HG02884 (cell line): ENCODE measurements around the gene MMP24OS.
"Not testable (repeated sequence)": the region's sequence is repeated elsewhere in the genome, so short reads cannot be mapped to it uniquely, and the experiment has no call there.

Experiments used
- ATAC-seq: cut with Tn5 transposase; IDR thresholded peaks from one replicate; pipeline ENCODE4 v1.9.1; 2021; ENCODE audit warnings: mild to moderate bottlenecking, moderate library complexity; ENCODE audit not compliant: unreplicated experiment

MMP24OS gene

DNA sequence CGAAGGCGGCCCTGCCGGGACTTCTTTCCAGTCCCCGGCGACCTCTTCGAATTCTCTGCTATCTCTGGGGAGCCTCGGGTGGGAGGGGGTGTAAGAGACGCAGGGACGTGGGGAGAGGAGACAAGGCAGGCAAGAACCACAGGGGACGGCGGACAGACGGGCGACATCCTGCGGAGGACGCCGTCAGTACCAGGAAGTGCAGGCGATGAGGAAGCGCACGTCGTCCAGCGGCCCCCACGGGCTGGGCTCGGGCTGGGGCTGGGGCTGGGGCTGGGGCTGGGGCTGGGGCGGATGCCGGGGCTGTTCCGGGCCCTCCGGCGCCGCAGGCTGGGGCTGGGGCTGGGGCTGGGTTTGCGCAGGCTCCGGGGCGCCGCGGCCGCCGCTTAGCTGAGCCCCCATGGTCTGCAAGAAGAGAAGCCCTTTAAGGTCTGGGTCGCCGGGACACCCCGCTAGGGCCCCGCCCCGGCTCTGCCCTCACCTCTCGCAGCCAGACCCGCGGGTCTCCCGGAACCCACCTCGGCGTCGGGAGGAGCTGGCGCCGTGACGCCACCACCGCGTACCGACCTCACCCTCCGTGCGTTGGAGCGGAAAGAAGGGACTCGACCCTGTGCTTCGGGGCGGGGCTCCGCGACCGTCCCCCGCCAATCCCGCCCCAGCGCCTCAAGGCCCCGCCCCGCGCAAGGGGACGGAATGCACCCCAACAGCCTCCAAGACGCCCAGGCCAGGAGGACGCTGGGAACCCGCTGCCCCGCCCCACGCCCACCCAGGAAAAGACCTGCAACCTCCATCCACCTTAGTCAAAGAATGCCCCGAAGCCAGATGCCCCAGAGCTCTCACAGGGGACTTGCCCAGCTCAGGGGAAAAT is at the start of gene MMP24OS:
Gene MMP24OS (minus strand): TSS at position 592 of the 865 bp plus-strand sequence. CDS start 193 bp downstream, at position 399.
- ATAC-seq: peak; percentile 73

DNA sequence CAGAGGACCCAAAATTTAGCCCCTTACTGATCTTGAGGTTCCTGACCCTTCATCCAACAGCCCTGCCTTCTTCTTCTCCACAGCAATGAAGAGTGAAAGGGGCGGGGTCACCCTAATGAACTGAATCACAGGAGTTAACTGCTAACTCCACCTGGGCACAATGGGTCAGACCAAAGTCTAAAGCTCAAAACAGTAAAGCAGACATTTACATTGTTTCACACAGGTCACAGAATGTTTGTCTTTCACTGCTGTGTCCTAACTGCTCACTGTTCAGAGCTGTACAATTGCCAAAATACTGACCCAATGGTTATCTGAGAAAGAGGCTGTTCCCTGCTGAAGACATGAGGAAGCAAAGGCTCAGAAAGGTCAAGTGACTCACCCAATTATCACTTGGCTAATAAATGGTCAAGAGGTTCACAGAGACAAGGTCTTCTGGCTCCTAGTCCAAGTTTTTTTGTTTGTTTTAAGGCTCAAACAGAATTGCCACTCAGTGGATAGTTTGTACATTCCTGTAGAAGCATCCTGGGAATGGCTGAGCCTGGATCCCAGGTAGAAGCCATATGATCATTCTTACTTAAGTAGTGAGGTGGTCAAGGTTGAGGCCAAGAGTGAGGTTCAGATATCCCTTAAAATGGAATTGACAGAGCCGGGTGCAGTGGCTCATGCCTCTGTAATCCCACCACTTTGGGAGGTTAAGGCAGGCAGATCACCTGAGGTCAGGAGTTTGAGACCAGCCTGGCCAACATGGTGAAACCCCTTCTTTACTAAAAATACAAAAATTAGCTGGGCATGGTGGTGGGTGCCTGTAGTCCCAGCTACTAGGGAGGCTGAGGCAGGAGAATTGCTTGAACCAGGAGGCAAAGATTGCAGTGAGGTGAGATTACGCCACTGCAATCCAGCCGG is 49.4 kb upstream of the MMP24OS start:
- no peak for ATAC-seq

DNA sequence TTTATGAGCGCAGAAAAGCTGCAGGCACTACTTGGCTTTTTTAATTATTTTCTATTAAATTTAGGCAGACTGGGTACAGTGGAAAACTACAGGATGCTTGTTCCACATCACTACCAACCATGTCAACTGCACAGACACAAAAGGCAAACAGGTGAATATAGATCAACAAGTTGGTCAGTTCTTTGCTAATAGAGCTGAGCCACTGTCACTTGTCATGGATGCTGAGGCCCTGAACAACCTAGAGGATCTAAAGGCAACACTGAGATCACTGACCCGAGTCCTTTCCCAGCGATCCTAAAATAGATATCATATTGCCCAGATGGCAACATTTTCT is 48.8 kb upstream of the MMP24OS start:
- no peak for ATAC-seq

DNA sequence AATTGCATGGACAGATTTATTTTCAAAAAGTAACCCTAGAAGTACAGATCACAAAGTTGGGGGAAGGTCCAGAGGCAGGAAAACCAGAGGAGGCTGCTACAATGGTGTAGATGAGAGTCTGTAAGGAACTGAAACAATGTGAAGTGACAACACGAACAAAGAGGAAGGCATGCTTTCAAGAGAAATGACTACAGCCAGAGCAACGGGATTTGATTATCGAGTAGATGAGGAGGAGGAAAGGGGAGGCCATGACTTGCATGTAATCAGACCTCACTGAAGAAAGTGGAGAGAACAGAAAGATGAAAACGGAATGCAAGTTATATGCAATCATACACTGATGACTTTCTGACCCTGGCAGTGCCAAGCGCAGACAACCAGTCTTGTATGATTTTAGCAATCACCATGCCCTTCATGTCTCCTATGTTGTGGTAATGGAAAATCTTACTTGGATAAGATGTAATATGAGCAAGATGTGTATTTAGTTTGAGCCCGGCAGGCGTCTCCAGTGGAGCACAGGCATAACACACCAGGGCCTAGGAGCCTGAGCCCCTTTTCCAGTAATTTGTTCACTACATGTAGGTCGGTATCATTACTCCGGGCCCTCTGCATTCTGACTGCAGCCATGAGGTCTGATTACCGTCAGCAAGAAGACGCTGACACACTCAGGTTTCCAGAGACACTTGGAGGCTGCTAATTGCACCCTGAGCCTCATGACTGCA is 48.3 kb upstream of the MMP24OS start:
- no peak for ATAC-seq

DNA sequence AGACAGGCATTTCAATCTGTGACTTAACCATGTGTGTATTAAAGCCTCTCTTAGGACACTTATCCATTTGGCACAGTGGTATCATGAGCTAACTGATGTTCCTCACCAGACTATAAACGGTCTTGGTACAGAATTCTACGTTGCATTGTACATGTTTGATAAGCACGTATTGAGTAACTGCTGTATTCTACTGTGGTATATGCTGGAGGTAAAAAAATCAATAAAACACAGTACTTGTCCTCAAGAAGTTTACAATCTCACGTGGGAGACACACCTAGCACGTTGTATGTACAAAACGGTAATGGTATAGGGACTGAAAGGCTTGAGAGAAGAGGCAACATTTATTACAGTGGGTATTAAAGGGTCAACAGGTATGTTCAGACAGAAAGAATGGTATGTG is 47.5 kb upstream of the MMP24OS start:
- ATAC-seq: no peak

DNA sequence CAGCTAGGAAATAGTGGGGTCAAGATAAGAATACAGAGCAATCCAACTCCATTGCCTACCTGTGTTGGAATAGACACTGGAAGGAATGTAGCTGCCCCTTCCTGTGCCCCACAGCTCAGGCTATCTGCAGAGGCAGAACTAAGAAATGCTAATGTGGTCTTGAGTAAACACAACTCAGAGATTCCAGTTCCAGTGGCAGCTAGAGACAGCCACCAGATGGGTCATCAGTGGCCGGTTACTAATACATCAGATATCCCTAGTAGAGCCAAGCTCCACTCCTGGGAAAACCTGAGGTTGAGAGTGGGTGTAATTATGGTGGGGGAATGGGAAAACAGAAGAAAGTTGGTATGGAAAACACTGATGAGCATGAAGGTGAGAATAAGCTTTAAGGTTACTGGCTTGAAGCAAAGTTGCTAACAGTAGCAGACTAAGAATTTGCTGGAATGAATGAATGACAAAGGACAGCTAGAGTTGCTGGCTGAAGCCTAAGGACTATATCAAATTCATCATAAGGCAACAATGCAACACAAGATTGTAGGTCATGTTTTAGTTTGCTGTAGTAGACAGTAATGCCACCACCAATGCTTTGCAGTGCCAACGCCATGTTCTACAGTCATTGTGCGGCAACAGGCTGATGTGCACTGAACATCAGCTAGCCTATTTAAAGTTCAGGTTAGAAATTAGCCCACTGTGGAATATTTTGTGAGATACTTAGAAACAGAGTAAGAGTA is 42.6 kb upstream of the MMP24OS start:
- no peak for ATAC-seq

DNA sequence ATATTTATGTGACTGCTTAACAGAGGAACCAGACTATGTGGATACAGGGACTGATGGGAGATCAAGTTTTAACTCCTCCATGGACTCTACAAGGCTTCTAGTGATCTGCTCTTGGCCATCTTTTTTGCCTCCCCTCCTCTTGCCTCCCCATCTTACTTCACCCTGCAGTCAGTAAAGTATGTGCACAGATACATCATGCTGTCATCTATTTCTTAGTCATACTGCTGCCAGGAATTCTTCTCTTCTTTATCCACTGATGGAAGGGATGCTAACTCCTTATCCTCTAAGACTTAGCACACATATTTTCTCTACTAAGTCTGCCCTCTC is 41.9 kb upstream of the MMP24OS start:
- ATAC-seq: no peak

DNA sequence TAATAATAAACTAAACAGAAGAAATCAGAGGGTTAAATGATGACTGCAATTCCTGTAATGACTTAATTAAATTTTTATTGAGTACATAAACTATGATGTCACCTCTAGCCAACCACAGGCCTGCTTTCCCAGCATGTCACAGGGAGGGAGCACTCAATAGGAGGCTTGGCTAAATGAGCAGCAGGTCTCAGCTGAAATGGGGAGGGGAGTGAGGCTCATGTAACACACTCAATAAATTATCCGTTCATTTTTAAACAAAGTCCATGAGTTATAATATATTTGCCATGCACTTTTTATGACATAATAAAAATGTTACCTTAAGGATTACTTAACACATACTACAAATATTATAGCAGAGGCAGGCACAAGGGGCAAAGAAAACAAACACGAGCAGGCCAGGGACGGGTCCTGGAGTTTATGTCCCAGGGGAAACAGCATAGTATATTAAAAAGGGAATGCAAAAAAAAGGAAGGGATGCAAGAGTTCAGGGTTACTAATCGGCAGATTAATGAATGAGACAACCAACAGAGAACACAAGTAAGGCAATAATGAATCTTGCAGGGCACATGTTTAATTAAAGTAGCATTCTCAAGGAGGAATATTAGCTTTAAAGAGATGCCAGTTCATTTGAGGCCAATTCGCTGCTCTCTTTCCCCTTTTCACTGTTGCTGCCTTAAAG is 41.4 kb upstream of the MMP24OS start:
- ATAC-seq: no peak

DNA sequence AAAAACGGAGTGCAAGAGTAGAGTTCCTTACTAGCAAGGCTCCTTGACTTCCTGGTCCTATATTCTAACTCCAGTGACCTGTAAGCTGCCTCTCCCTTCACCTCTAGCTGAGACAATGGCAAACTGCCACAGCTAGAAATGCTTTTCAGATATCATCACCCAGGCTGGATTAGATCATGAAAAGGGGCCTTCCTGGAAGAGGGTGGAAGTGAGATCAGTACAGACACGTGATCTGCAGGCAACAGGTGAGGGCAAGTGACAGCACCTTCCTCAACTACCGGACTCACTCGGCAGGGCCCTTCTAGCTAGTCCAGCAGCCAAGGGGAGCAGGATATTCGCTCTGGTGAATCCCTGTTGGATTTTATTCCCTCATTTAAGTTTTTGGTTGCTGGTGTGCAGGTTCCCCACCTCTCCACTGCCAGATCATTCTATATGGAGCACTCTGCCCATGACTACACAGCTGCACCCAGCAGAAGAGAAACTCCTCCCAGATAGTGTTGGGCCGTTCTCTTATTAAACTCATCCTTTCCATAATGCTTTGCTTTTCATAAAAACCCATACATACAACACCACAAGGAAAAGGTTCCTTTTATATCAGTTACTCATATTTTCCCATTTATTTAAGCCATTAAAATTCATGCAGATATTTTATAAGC is 40.7 kb upstream of the MMP24OS start:
- ATAC-seq: no peak

DNA sequence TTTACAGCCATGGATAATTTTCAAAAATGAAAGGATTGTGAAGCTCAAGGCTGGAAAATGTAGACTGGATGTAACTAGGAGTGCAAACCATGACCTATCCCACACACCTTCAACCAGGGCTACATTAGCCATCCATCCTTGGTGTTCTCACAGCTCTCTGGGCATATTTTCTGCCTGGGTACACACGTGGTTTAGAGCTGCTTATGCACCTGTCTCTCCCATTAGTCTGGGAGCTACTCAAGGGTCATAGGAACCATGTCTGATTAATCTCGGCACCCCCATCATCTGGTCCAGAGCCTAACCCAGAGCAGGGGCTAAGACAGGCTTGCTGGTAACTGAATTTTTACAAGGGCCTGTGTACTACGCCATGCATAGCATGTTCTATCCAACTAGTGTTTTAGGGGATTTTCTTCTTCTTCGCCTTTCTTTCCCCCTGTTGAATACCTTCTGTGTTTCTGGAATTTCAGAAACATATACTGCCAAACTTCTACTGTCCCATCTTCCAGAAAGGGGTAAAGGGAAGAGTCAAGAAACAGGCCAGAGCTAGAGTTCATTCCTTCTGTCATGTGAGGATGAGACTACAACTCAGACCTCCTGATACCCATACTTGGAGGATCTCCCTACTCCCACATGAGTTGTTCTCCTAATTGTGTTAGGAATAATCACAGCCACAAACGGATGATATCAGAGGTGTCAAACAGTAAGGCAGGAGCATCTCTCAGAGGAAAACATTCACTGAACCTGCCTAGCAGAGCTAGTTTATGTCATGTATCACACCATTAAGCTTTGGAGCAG is 39.7 kb upstream of the MMP24OS start:
- no peak for ATAC-seq

DNA sequence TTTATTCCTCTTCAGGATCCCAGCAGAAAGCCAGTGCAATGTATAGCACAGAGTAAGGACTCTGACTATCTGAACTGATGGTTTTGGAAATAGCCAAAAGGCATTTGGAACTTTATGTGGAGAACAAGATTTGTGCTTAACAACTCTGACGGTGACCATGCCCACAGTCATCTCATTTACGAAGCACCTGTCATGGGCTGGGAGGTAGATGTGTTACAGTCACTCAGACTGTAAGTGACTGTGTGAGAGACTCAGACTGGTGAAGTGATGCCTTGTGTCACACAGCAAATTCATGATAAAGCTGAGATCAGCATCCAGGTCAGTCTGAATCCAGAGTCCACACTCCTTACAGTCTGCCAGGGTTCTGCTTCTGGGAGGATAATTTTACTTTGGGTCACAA is 38.2 kb upstream of the MMP24OS start:
- ATAC-seq: no peak

DNA sequence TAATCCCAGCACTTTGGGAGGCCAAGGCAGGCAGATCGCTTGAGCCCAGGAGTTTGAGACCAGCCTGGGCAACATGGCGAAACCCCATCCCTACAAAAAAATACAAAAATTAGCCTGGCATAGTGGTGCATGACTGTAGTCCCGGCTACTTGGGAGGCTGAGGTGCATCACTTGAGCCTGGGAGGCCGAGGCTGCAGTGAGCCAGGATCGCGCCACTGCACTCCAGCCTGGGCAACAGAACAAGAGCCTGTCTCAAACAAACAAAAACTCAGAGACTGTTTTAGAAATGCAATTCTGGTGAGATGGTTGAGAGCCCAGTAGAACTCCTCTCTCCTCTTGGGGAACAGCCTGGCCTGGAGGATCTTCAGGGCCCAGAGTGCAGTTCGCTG is 37.7 kb upstream of the MMP24OS start:
- not testable (repeated sequence) for ATAC-seq

DNA sequence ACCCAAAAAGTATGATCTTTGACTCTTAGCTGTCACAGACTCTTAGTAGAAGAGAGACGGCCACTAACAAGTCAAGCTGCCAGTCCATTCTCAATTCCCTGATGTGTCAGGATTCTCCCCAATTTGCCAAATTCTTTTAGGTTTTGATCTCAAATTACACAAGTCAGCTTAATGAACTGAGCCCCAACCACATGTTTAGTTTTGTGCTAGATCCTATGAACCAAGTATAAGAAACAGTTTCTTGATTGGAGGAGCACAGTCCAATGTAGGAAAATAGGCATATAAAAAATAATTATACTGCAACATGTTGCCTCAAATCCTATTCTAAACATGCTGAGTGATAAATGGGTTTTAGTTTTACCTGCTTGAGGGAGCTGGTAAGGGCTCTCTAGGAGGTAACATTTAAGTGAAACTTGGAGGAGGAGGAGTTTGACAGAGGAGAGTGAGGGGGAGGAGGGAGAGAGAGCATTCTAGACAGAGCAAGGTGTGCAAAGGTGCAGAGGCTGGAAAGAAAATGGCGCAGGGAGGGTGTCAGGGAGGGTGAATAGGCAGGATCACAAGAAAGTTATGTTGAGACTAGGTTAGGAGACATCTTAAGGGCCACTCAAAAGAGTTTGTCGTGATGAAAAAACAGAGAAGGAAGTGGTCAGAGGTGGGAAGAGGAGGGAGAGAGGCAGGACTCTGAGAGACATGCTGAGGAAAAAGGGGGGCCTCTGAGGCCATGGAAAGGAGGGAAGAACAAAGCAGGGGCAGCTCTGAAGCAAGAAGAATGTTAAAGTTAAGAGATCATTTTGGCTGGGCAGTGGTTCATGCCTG is 37.1 kb upstream of the MMP24OS start:
- ATAC-seq: no peak

DNA sequence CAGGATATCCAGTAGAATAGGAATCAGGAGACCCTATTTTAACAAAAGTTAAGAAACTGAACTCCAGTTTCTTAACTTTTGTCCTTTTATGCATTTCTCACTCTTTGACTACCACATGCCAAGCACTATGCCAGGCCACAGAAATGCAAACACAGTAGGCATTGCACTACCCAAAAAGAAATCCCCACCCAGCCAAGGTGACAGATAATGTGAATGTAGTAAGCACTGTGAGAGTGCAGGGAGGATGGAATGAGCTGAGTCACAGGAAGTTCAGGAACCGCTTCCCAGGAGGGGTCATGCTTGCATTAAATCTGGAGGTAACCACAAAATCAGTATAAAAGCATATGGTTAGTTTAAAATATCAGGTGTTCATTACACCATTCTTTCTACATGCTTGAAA is 34.4 kb upstream of the MMP24OS start:
- ATAC-seq: no peak

DNA sequence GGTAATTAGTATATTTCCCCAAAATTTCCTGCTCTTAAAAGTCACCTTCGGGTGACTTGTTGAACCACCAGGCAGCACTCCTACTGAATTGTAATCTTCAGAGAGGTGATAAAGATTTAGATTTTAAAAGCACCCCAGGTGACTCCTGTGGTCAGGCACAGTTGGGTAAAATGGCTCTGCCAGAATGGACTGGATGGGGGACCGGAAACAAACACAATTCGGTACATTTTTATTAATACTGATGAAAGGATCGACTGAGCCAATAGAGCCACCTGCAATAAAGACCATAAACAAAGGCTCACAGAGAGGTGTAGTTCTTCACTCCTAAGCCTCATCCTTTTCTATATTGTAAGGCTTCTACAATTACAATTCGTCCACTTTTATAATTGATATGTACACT is 33.9 kb upstream of the MMP24OS start:
- no peak for ATAC-seq

DNA sequence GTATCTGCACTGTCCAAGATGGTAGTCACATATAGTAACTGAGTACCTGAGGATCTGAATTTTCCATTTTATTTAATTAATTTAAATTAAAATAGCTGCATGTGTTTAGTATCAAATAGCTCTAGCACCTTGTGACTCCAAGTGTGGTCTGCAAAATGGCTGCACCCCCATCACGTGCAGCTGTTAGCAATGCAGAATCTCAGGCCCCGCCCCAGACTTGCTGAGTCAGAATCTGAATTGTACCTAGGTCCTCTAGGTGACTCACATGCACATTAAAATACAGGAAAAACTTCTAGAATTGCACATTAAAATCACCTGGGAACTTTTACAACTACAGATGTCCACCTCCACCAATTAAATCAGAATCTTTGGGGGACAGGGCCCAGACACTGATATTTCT is 33.5 kb upstream of the MMP24OS start:
- no peak for ATAC-seq

DNA sequence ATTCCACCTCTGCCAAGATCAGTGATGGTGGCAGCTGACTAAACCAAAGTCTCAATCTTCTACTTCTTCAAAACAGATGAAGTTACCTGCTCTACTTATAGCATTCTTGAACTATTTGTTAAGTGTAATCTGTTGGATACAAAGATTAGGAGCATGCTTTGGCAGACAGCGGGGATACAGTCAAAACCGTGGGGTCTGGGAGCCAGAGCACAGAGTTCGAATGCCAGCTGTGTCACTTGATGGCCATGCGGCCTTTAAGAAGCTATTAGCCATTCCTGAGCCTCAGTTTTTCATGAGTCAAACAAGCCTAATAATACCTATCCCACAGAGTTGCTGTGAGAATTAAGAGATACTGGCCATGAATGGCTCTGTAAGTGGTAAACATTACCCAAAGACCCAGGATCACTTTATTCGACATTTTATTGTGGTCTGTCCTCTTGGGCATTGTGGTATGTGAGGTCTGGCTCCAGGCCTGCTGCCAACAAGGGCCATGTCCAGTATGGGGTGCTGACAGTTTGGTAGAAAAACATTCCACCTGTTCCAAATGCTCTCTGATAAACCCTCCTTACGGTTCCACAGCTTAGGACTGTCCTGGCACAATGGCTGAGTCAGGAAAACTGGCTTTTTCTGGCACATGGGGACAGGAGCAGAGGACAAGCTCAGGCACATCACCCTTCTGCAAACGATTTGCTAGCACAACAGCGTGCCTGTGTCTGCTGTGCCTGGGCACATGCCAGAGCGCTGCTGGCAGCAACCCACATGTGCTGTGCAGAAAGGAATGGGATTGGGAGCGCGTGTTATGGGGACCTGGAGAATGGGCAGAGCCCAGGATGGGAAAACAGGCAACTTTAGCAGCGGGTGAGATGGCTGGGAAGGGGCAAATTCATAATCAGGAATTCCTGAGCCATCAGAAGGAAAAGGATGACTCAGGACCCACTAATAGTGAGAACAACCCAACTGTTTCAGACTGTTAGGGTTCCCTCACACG is 30.0 kb upstream of the MMP24OS start:
- no peak for ATAC-seq
